Osteocyte (in vitro differentiated cells): Measurements from ENCODE around the gene UBASH3B. TPM values are rescaled to one million over a fixed set of nuclear protein-coding genes. Genes with fewer than 3 reads are reported as not detected.
A peak's percentile ranks its signal among the peaks of the same experiment; 100 is the strongest.

ENCODE experiments used
- DNase-seq: peaks from one replicate; pipeline ENCODE4 v3.0.0; 2021; ENCODE audit warnings: mixed read lengths; ENCODE audit not compliant: unreplicated experiment; ENCODE audit errors: extremely low spot score
- H3K27ac Mint-ChIP-seq: one replicate; pipeline ENCODE4 v1.8.0; 2021; ENCODE audit warnings: mild to moderate bottlenecking, mixed read lengths; ENCODE audit not compliant: unreplicated experiment
- H3K27me3 Mint-ChIP-seq: one replicate; pipeline ENCODE4 v1.8.0; 2021; ENCODE audit warnings: mixed read lengths; ENCODE audit not compliant: unreplicated experiment
- H3K36me3 Mint-ChIP-seq: one replicate; pipeline ENCODE4 v1.8.0; 2021; ENCODE audit warnings: mixed read lengths; ENCODE audit not compliant: unreplicated experiment
- H3K4me1 Mint-ChIP-seq: one replicate; pipeline ENCODE4 v1.8.0; 2021; ENCODE audit warnings: mixed read lengths; ENCODE audit not compliant: unreplicated experiment
- H3K4me3 Mint-ChIP-seq: one replicate; pipeline ENCODE4 v1.8.0; 2021; ENCODE audit warnings: mild to moderate bottlenecking, moderate library complexity, mixed read lengths; ENCODE audit not compliant: unreplicated experiment
- H3K9me3 Mint-ChIP-seq: one replicate; pipeline ENCODE4 v1.8.0; 2021; ENCODE audit warnings: mixed read lengths; ENCODE audit not compliant: unreplicated experiment
- total RNA-seq: library from RNA; stranded (reverse); gene quantifications from 2 replicates; pipeline ENCODE4 v1.2.1, GENCODE V29; 2021
- TF ChIP-seq, protein P1 (sequence below): fragments of 200-600 bp; sonication (generic); IDR thresholded peaks from 2 replicates; pipeline ENCODE4 v1.5.0; 2021; ENCODE audit warnings: antibody characterized with exemption, mild to moderate bottlenecking, moderate library complexity

The UBASH3B gene
- total RNA-seq, 1 donor from 2014 or later: 43.5 TPM

DNA sequence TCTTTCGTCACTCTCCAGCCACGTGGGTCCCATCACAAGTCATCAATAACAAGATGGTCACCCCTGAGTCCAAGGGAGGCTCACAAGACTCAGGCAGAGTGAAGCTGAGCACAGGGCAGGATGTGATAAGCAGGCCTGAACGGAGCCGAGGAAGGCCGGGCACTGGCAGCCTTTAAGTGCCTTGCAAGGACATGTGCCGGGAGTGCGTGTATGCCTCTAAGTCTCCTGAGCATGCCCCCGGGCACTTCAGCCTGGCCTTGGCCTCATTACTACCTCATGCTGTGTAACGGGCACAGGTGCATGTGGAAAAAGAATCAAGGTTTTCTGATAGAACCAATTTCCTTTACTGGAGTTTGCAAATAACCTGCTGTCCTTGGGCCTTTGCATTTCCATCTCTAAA is 55.8 kb downstream of the UBASH3B start:
- no peaks in the 10 kb centered on the region for H3K27me3 Mint-ChIP-seq
- TF ChIP-seq, protein P1, sequence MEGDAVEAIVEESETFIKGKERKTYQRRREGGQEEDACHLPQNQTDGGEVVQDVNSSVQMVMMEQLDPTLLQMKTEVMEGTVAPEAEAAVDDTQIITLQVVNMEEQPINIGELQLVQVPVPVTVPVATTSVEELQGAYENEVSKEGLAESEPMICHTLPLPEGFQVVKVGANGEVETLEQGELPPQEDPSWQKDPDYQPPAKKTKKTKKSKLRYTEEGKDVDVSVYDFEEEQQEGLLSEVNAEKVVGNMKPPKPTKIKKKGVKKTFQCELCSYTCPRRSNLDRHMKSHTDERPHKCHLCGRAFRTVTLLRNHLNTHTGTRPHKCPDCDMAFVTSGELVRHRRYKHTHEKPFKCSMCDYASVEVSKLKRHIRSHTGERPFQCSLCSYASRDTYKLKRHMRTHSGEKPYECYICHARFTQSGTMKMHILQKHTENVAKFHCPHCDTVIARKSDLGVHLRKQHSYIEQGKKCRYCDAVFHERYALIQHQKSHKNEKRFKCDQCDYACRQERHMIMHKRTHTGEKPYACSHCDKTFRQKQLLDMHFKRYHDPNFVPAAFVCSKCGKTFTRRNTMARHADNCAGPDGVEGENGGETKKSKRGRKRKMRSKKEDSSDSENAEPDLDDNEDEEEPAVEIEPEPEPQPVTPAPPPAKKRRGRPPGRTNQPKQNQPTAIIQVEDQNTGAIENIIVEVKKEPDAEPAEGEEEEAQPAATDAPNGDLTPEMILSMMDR: no peak
- no peak for DNase-seq
- no peak overlapping the region for H3K4me3 Mint-ChIP-seq
- peak overlapping the region; percentile 77 for H3K27ac Mint-ChIP-seq
- peaks cover 3% of the 10 kb centered on the region for H3K36me3 Mint-ChIP-seq
- H3K9me3 Mint-ChIP-seq: no peaks in the 10 kb centered on the region
- peaks cover 66% of the 10 kb centered on the region for H3K4me1 Mint-ChIP-seq

DNA sequence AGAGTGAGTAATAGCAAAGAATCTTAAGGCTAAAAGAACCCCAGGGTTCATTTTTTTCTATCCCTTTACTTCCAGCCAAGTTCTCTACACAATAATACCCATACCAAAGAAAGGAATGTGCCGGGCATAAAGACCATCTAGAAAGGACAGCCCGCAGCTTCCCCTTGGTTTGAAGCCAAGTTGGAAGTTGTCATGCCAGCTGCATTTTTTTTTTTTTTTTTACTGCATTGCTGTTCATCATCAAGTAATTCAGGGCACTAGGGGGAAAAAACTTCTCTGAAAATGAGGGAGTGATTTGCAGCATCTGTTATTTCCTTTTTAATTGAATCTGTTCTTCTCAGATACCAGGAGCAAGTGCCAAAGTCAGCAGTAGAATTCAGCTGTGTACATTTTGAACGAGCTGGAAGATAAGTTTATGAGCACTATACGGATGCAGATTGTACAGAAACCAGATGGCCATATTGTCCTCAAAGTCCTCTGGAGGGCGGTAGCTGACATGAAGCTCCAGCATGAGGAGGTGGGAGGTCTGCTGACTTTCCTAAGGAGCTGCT is 56.4 kb downstream of the UBASH3B start:
- no peaks in the 10 kb centered on the region for H3K9me3 Mint-ChIP-seq
- DNase-seq: no peak
- peaks cover 3% of the 10 kb centered on the region for H3K36me3 Mint-ChIP-seq
- TF ChIP-seq, protein P1: peak; percentile 43
- H3K4me3 Mint-ChIP-seq: peak overlapping the region; percentile 19
- H3K4me1 Mint-ChIP-seq: peaks cover 63% of the 10 kb centered on the region
- H3K27ac Mint-ChIP-seq: peak overlapping the region; percentile 77
- no peaks in the 10 kb centered on the region for H3K27me3 Mint-ChIP-seq

DNA sequence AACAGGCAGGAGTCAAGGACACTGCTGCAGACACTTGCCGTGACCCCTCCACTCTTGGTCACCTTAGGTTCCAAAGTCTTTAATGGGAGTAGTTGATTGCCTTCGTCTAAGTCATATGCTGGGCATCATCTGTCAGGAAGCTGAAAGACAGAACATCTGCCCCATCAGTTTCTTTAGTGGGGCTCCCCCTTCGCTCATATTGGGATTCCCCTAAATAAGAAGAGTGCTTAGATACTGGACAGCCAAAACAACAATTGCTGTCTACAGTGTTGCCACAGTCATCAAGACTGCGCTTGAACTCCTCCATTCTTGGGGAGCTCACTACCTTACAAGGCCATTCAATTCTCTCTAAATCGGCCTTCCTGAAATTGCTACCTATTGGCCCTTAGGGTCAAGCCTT is 58.5 kb downstream of the UBASH3B start:
- H3K27me3 Mint-ChIP-seq: no peaks in the 10 kb centered on the region
- TF ChIP-seq, protein P1: no peak
- no peak overlapping the region for H3K27ac Mint-ChIP-seq
- H3K36me3 Mint-ChIP-seq: peaks cover 3% of the 10 kb centered on the region
- H3K4me1 Mint-ChIP-seq: peaks cover 51% of the 10 kb centered on the region
- no peak overlapping the region for H3K4me3 Mint-ChIP-seq
- DNase-seq: no peak
- no peaks in the 10 kb centered on the region for H3K9me3 Mint-ChIP-seq

DNA sequence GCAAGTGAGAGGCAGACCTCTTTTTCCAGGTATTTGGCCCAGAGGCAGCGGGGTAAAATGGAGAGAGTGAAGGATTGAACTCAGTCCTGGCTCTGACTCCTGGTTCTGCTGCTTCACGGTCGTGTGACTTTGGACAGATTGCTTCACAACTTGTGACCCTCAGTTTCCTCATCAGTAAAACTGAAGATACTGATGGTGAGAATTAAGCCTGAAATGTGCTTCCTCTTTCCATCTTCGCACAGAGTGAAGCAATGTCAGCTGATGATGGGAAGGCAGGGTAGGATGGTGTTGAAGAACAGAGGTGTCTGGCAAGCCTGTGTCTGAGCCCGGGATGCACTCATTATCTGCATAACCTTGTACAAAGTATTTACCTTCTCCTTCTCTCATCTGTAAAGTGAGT is 59.0 kb downstream of the UBASH3B start:
- Mint-ChIP-seq H3K27ac (no peak overlapping the region), H3K27me3 (no peaks in the 10 kb centered on the region)

More for the DNA sequence above, 59.0 kb downstream of the UBASH3B start:
- peaks cover 3% of the 10 kb centered on the region for H3K36me3 Mint-ChIP-seq
- no peaks in the 10 kb centered on the region for H3K9me3 Mint-ChIP-seq
- H3K4me1 Mint-ChIP-seq: peaks cover 46% of the 10 kb centered on the region
- no peak for DNase-seq
- TF ChIP-seq, protein P1: no peak
- no peak overlapping the region for H3K4me3 Mint-ChIP-seq
